Measurements from ENCODE around the gene KARS1. TPM values are rescaled to one million over a fixed set of nuclear protein-coding genes. Genes with fewer than 3 reads are reported as not detected.

KARS1 gene
- total and polyA plus RNA-seq, 9 donors: 55.6 to 189 (median 92.8) TPM

GRCh38 chr16:75615619-75616018 is 31.8 kb downstream of the KARS1 start:
- H3K4me1 ChIP-seq (ENCODE audit: insufficient read depth): no peaks in the 10 kb centered on the region
- no peaks in the 10 kb centered on the region for H3K36me3 ChIP-seq
- WGBS, 3 donors: 81 to 100% (median 95%) methylated on average over 2 of the region's 2 CpGs
- no peak for DNase-seq
- no peak overlapping the region for H3K27ac ChIP-seq
- TF ChIP-seq POLR2A (IDR thresholded peaks at IDR 0.05) (no peak), EP300 (IDR thresholded peaks at IDR 0.05) (no peak), CTCF (IDR thresholded peaks at IDR 0.05) (no peak)
- H3K27me3 ChIP-seq: no peaks in the 10 kb centered on the region
- no peak overlapping the region for H3K4me3 ChIP-seq
- intact Hi-C loops (cut with DNase I): no loop called here
- no peaks in the 10 kb centered on the region for H3K9me3 ChIP-seq

GRCh38 chr16:75614066-75614897 is 33.2 kb downstream of the KARS1 start:
- Histone ChIP-seq H3K36me3 (no peaks in the 10 kb centered on the region), H3K27ac (no peak overlapping the region), H3K4me1 (ENCODE audit: insufficient read depth) (no peaks in the 10 kb centered on the region), H3K9me3 (no peaks in the 10 kb centered on the region), H3K4me3 (no peak overlapping the region), H3K27me3 (no peaks in the 10 kb centered on the region)
- intact Hi-C loops (cut with DNase I): no loop called here
- no peak for TF ChIP-seq CTCF (IDR thresholded peaks at IDR 0.05)
- TF ChIP-seq EP300 (IDR thresholded peaks at IDR 0.05): no peak
- TF ChIP-seq POLR2A (IDR thresholded peaks at IDR 0.05): no peak
- WGBS, 3 donors: 83 to 93% (median 90%) methylated on average over 4 of the region's 4 CpGs
- no peak for DNase-seq

GRCh38 chr16:75606507-75606906 is 41.0 kb downstream of the KARS1 start:
- H3K9me3 ChIP-seq: no peaks in the 10 kb centered on the region
- TF ChIP-seq POLR2A (IDR thresholded peaks at IDR 0.05): no peak
- TF ChIP-seq CTCF (IDR thresholded peaks at IDR 0.05): no peak
- TF ChIP-seq EP300 (IDR thresholded peaks at IDR 0.05): no peak
- H3K4me3 ChIP-seq: no peak overlapping the region
- intact Hi-C loops (cut with DNase I): no loop called here
- no peak overlapping the region for H3K27ac ChIP-seq
- peaks cover 3% of the 10 kb centered on the region for H3K36me3 ChIP-seq
- H3K4me1 ChIP-seq (ENCODE audit: insufficient read depth): no peaks in the 10 kb centered on the region
- 95 to 100% (median 100%) methylated on average over 1 of the region's 1 CpG for WGBS, 3 donors
- H3K27me3 ChIP-seq: no peaks in the 10 kb centered on the region
- DNase-seq: no peak

GRCh38 chr16:75603241-75603640 is 44.2 kb downstream of the KARS1 start:
- Histone ChIP-seq H3K9me3 (no peaks in the 10 kb centered on the region), H3K4me1 (ENCODE audit: insufficient read depth) (no peaks in the 10 kb centered on the region), H3K27ac (no peak overlapping the region), H3K4me3 (no peak overlapping the region), H3K36me3 (peaks cover 3% of the 10 kb centered on the region), H3K27me3 (no peaks in the 10 kb centered on the region)
- intact Hi-C loops (cut with DNase I): no loop called here
- DNase-seq: no peak
- TF ChIP-seq POLR2A (IDR thresholded peaks at IDR 0.05): no peak
- TF ChIP-seq CTCF (IDR thresholded peaks at IDR 0.05): no peak
- no peak for TF ChIP-seq EP300 (IDR thresholded peaks at IDR 0.05)
- WGBS, 3 donors: 90 to 98% (median 91%) methylated on average over 4 of the region's 4 CpGs

Data from ovary (tissue), 9 donors.